ENCODE measurements around the gene PTTG1.

DNA sequence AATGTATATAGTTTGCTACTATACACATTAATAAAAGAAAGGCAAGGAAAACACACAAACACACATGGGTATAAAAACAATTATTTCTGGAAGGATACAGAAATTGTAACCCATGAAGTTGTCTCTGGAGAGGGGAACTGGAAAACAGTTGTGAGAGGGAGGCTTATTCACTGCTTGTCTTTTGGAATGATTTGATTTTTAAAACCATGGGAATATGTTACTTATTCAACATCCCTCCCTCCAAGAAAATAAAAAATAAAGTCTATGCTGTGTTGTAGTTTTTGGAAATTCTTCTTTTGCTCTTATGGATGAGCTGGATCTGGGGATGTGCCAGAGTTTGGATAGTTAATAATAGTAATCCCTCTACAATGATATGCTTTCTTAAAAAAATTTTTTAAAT is 45.2 kb upstream of the PTTG1 start:
- TF ChIP-seq, protein P1, sequence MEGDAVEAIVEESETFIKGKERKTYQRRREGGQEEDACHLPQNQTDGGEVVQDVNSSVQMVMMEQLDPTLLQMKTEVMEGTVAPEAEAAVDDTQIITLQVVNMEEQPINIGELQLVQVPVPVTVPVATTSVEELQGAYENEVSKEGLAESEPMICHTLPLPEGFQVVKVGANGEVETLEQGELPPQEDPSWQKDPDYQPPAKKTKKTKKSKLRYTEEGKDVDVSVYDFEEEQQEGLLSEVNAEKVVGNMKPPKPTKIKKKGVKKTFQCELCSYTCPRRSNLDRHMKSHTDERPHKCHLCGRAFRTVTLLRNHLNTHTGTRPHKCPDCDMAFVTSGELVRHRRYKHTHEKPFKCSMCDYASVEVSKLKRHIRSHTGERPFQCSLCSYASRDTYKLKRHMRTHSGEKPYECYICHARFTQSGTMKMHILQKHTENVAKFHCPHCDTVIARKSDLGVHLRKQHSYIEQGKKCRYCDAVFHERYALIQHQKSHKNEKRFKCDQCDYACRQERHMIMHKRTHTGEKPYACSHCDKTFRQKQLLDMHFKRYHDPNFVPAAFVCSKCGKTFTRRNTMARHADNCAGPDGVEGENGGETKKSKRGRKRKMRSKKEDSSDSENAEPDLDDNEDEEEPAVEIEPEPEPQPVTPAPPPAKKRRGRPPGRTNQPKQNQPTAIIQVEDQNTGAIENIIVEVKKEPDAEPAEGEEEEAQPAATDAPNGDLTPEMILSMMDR (IDR thresholded peaks at IDR 0.05) = no peak
- TF ChIP-seq POLR2A (IDR thresholded peaks at IDR 0.05) = no peak
